HG03280 (cell line): ENCODE results near the gene RALGPS1.

Experiments used
- ATAC-seq: cut with Tn5 transposase; IDR thresholded peaks from one replicate; pipeline ENCODE4 v1.9.1; 2021; ENCODE audit warnings: mild to moderate bottlenecking, moderate library complexity; ENCODE audit not compliant: unreplicated experiment

RALGPS1 gene

DNA sequence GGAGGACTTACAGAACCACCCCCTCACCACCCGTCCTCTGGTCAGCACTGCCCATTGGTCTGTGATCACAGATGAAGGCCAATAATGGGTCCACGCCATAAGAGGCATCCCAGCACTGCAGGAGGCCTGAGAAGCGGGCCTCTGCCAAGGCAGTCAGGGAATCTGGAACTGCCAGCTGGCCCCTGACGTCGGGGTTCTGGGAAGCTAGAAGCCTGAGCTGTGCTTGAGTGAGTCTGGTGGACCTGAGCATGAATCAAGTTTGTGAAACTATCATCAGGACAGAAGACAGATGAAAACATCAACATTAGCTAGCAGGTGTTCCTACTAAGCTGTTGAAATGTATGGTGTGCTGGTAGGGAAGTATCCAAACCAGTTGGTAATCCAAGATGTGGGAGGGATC lies 200.0 kb downstream of the RALGPS1 start:
- no peak for ATAC-seq

DNA sequence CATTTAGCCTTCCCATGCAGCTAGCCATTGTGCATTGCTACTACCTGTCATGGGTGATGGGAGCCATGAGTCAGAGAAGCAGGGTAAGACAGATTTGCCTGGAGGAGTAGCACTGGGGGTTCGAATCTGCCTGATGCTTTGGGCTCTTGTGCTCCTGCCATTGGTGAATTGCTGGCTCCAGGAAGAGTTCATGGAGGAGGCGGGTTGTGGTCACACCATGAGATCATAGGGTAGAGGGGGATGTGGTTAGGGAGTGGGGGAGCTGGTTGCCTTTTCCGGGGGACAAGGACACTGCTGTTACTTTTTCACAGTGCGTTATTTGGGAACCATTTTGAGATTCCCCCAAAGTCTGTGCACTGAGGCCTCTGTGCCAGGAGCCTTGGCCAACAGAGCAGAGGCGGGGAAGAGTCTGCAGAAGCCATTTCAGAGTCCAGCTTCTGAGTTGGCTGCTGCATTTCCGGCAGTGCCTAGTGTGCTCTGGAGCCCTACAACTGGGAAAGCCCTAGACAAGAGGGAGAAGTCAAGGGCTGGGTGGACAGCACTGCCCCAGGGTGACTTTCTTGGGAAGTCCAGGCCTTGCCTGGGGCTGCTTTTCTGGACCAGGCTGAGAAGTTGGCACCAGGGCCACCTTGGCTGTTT lies 201.6 kb downstream of the RALGPS1 start:
- ATAC-seq = no peak

GRCh38 chr9:127116957-127117356 lies 202.4 kb downstream of the RALGPS1 start:
- no peak for ATAC-seq

GRCh38 chr9:127117801-127118200 lies 203.2 kb downstream of the RALGPS1 start:
- ATAC-seq = no peak

DNA sequence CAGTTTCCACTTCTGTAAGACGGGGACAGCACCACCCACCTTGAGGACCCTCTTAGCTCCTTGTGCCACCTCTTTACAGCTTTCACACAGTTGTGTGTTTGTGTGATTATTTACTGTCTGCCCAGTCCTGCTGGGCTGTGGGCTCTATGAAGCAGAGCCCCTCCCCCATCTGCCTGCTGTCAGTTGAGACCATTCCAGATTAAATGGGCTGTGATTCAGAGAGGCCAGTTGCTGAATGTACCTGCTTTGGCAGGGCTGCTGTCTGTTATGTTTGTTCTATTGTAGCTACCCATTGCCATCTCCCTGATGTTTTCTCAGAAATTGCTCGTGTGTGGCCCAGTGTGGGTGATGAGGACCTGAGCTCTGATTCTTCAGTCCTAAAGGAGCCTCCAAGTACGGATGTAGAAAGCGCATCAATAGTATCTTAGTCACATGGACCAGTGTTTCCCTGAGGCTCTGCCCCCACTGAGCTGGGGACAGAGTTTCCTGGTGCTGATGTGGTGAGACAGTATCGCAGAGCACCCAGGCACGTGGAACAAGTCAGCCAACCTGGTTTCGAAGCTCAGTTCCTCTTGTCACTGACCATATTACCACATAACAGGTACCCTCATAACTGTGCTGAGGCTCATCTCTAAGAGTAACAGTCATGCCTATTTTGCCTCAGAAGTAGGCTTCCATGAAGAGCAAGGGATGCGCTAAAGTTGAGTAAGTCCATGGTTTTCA lies 204.2 kb downstream of the RALGPS1 start:
- no peak for ATAC-seq

DNA sequence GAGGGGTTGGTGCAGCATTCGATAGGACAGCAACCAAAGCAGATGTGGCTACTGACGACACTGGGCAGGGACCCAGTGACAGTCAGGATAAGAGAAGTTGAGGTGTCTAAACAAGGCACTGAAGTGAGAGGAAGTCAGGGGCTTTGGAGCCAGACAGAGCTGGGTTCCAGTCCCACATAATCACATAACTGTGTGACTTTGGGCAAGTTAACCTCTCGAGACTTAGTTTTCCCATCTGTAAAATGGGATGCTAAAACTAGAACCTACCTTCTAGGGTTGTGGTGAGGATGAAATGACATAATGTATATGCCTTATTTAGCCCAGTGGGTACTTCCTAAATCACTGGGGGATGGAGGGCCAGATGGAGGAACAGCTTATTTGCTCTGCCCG lies 204.7 kb downstream of the RALGPS1 start:
- no peak for ATAC-seq

GRCh38 chr9:127121628-127122175 lies 207.1 kb downstream of the RALGPS1 start:
- ATAC-seq = no peak

DNA sequence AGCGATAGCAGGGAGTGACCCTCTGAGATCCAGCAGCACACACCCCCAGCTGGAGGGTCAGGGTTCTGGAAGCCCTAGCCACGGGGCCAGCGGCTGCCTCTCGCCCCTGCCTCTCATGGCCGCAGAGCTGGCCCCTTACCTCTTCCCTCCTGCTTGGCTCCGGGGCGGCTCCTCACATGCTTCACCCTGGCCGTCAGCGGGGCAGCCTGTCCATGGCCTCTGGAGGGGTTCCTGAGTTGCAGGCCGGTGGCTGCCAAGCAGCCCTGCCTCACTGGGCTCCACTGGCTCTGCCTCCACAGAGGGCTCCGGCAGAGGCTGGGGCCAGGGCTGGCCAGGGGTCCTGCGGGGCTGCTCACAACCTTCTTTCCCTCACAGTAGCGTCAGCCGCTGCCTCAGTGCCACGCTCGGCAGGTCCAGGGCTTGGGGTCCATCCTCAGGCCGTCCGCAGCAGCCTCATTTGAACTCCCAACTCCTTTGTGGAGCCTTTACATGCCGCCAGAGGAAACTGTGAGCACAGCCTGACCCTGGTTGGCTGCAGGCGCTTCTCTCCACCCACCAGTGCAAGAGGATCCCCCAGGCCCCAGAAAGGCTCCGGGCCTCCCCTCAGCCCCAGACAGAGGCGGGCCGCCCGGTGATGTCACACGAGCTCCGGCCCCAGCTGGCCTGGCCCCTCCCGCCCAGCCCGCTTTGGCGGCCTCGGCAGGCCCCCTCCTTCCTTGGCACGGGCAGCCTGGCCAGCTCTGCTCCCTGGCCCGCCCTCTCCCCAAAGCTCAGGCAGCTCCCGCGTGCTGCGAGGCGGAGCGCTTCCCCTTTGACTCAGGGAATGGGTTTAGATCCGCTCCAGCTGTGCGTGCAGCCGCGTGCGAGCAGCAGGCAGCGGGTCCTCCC lies 207.8 kb downstream of the RALGPS1 start, which contains the start of gene ANGPTL2:
TSS of gene ANGPTL2 (minus strand) at position 460 of the 888 bp plus-strand sequence. CDS start 13,904 bp downstream, outside the sequence.
- no peak for ATAC-seq

DNA sequence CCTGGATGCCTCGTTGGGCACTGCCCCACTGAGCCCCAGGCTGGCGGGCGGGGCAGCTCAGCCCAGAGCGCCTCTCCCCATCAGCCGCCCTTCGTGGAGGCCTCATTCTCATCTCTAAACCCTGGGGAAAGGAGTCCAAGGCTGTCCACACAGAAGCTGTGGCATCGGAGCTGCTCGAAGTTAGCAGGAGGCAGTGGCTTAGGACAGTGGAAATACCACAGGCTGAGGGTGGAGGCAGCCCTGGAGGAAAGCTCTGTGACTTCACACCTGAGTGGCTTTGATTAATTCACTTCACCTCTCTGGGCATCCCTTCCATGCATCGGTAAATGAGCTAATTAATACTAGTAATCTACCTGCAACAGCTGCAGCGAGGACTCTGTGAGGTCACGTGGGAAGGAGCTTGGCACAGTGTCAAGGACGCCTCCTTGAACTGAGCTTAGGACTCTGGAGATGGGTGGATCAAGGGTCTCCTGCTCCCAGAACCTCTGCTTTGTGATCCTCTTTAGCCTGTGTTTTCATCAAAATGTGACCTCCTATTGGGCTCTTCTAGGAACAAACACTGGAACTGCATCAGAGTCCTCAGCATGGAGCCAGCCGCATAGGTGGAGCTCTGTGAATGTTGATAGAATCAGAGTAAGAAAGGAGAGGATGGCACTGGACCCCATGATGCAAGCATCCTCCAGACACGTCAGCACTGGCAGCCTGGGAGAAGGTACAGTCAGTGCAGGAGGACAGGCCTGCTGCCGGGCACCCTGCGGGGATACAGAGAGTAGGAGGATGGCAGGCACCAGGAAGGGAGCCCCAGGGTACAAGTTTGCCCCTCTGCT lies 208.7 kb downstream of the RALGPS1 start:
- ATAC-seq = no peak

DNA sequence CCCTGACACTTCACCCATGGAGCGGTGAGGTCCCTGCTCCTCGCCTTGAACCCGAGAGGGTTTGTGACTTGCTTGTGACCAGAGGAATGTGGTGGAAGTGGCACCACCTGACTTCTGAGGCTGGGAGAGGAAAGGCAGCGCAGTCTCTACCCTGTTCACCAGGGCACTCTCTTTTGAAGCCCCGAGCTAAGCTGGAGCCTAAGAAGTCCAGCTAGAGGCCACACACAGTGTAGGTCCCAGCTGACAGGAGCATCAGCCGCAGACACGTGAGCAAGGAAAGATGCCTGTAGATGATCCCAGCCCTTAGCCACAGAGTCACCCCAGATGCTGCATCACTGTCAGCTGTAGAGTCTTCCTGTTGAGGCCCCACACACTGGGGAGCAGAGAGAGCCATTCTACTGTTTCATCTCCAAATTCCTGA lies 209.5 kb downstream of the RALGPS1 start:
- no peak for ATAC-seq

DNA sequence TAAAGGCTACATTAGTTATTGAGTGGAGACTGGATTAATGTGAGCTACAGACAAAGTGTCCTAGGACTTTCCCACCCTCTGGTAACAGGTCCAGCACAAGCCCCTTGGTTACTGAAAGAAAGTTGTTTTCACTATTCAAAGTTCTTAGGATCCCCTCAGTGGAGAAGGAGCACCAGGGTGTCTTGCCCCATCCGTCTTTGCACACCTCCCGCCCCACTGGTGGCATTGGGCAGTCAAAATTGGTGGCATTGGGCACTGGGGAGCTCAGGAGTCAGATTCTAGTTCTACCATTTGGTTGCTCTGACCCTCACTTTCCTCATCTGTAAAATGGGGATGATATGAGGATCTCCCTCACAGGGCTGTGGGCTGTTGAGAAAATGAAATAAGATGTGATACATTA lies 210.2 kb downstream of the RALGPS1 start:
- ATAC-seq = no peak

DNA sequence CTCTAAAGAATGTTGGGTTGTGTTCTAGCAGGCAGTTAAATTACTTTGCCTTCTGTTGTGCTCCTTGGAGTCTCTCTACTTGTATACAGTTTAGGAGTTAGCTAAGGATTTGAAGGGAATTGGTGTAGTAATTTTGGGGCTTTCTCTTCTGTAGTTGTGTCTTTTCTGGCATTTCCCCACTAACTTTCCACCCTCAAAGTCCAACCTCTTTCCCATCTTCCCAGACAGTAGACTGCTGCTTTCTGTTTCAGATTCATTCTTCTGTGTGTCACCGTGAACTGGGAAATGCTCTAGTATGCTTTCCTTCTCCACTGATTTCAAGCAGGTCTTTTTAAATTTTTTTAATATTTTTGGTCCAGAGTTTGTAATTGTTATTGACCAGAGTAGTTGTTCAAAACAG lies 212.4 kb downstream of the RALGPS1 start:
- no peak for ATAC-seq

- ATAC-seq = no peak
Measured at GRCh38 chr9:127128341-127129072, 213.9 kb downstream of the RALGPS1 start.

DNA sequence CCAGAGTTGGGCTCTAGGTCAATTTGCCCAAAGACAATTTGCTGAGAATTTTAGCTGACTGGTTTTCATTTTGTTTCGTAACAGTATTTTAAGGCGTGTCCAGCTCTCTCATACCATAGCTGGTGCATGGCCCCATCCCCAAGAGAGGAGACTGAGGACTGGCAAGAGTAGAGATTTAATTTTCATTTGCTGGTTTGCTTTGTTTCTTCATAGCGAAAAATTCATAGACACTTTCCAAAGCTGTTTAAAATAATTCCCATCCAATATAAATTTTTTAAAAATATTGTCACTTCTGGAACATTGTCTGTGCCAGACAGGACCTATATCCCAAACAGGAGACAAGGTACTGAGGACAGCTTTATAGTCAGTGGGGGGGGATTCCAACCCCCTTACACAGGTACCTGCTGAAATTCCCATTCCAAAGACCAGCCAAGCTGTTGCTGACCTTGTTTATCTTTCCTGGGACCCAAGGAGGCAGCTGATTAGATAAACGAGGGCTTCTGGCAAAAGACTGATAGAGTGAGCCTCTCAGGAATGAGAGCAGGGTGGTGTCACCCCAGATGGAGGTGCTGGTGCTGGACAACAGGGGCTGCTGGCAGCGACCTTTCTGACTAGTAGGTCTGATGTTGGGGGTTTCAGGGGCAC lies 214.6 kb downstream of the RALGPS1 start:
- no peak for ATAC-seq

GRCh38 chr9:127129718-127130085 lies 215.1 kb downstream of the RALGPS1 start:
- no peak for ATAC-seq

DNA sequence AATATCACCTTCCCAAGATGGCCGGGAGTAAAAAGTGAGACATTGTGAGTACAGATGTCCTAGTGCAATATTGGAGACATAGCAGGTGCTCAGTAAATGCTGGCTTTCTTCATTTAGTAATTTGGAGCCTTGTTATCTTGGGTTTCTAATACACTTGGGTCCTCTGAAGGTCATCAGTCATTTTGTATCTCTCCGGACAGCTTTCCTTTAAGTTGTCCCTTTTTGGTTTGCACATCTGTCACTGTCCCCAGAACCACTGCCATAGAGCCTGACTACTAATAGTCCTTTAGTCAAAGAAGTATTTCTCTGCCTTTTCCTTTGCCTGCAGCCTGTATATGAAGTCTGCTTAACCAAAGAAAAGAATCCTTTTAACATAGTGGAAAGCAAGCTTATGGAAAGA lies 215.7 kb downstream of the RALGPS1 start:
- no peak for ATAC-seq

- ATAC-seq = no peak
Measured at GRCh38 chr9:127130661-127131538, 216.3 kb downstream of the RALGPS1 start.

DNA sequence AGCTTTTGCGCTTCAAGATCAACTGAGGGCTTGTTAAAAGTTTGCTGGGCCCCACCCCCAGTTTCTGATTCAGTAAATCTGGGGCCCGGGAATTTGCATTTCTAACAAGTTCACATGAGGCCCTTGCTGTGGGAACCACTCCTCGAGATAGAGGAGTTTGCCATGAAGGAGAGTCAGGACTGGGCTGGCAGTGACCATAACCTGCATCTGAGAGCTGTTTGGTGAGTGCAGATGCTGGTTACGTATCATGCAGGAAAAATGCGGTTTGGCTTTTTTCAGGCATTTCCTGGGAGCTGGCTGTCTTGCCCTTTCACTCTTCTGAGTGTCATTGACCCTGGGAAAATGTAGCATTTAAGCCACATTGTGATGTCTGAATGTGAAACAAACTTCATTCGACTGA lies 217.3 kb downstream of the RALGPS1 start:
- ATAC-seq = no peak
